NCI-H446 (cell line): Measurements from ENCODE around the gene PDPN.

Experiments used
- DNase-seq, 2 experiments: peaks; one replicate each; lab custom pipeline; 2025; lab: John Stamatoyannopoulos, UW

PDPN gene

GRCh38 chr1:13617773-13618172 lies 34.1 kb downstream of the PDPN start:
- no peak for DNase-seq

- no peak for DNase-seq
Measured at GRCh38 chr1:13618483-13618882, 34.9 kb downstream of the PDPN start.

GRCh38 chr1:13619909-13620308 lies 36.3 kb downstream of the PDPN start:
- DNase-seq = no peak

GRCh38 chr1:13620825-13621224 lies 37.2 kb downstream of the PDPN start:
- DNase-seq = no peak

GRCh38 chr1:13622446-13622845 lies 38.8 kb downstream of the PDPN start:
- DNase-seq = no peak

GRCh38 chr1:13623021-13623637 lies 39.5 kb downstream of the PDPN start:
- no peak for DNase-seq

GRCh38 chr1:13624526-13624925 lies 40.9 kb downstream of the PDPN start:
- DNase-seq = no peak

- DNase-seq = no peak
Measured at GRCh38 chr1:13627127-13627526, 43.5 kb downstream of the PDPN start.

- no peak for DNase-seq
Measured at GRCh38 chr1:13628218-13628617, 44.6 kb downstream of the PDPN start.

- DNase-seq = no peak
Measured at GRCh38 chr1:13628711-13629110, 45.1 kb downstream of the PDPN start.

- DNase-seq = peak in 1 of 2 experiments; percentile 28
Measured at GRCh38 chr1:13642306-13643004, 58.8 kb downstream of the PDPN start.

GRCh38 chr1:13643017-13643416 lies 59.4 kb downstream of the PDPN start:
- no peak for DNase-seq

- DNase-seq = no peak
Measured at GRCh38 chr1:13646521-13646920, 62.9 kb downstream of the PDPN start.

- no peak for DNase-seq
Measured at GRCh38 chr1:13651279-13651678, 67.6 kb downstream of the PDPN start.

- no peak for DNase-seq
Measured at GRCh38 chr1:13652238-13652637, 68.6 kb downstream of the PDPN start.

GRCh38 chr1:13661539-13661938 lies 77.9 kb downstream of the PDPN start:
- no peak for DNase-seq

- peak in 1 of 2 experiments; percentile 27 for DNase-seq
Measured at GRCh38 chr1:13662493-13662892, 78.9 kb downstream of the PDPN start.

GRCh38 chr1:13663969-13664368 lies 80.3 kb downstream of the PDPN start:
- DNase-seq = no peak

- DNase-seq = no peak
Measured at GRCh38 chr1:13664451-13664850, 80.8 kb downstream of the PDPN start.

- no peak for DNase-seq
Measured at GRCh38 chr1:13666317-13666716, 82.7 kb downstream of the PDPN start.
